ENCODE results near the gene LTBP3. TPM values are rescaled to one million over a fixed set of nuclear protein-coding genes. Genes with fewer than 3 reads are reported as not detected.

Gene LTBP3
- total and polyA plus RNA-seq, 2 of the 13 experiments (the other 11 are each of a cell fraction or from before 2014, with no cell fraction given): 12.2 to 68.1 TPM

DNA sequence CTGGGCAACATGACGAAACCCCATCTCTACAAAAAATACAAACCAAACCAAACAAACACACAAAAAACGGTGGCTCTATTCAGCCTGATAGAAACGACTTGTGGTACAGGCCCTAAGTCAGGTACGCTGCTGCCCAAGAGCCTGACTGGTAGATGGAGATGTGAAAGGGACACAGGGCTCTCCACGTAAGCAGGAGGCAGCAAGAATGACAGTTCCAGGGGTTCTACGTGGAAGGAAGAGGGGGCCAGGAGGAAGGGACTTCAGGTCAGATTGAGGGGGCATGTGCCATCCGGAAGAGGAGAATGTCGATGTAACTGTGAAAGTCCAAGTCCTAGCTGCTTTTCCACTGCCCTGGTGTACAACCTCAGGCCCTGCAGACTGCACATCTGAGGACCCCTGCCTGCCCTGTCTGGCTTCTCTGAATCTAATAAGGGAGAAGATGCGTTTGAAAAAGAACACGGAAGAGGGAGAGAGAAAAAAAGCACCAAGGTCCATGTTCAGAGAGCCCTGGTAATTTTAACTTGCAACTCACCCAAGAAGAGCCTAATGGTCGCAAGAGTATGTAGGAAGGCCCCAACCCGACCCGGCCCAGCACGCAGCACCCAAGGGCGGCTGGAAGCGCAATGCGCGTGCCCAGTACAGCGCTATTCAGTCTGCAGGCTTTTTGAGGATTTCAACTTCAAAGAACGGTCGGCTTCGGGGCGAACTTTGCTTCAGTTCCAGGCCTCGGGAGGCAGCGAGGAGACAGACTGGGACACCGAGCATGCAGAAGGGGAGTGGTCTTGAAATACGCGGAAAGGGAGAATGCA lies 11.2 kb upstream of the LTBP3 start (continued):
- TF ChIP-seq, protein P1, sequence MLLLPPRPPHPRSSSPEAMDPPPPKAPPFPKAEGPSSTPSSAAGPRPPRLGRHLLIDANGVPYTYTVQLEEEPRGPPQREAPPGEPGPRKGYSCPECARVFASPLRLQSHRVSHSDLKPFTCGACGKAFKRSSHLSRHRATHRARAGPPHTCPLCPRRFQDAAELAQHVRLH (CRISPR knock-in tag; IDR thresholded peaks at IDR 0.05; ENCODE audit: borderline replicate concordance, low read depth): no peak
- TF ChIP-seq KLF15 (CRISPR knock-in tag; IDR thresholded peaks at IDR 0.05; ENCODE audit: borderline replicate concordance) (no peak), ZSCAN20 (CRISPR knock-in tag; IDR thresholded peaks at IDR 0.05; ENCODE audit: borderline replicate concordance) (peak; percentile 58; the same call in 1 of the 2 replicates), POGZ (CRISPR knock-in tag; IDR thresholded peaks at IDR 0.05) (no peak), NFRKB (IDR thresholded peaks at IDR 0.05) (no peak), KAT8 (CRISPR knock-in tag; IDR thresholded peaks at IDR 0.05) (no peak), ZNF674 (CRISPR knock-in tag; IDR thresholded peaks at IDR 0.05; ENCODE audit: low read depth) (no peak), GATAD2A (CRISPR knock-in tag; IDR thresholded peaks at IDR 0.05) (no peak), HOXA9 (CRISPR knock-in tag; IDR thresholded peaks at IDR 0.05; ENCODE audit: borderline replicate concordance) (peak; percentile 67; the same call in 1 of the 2 replicates), HOXD1 (CRISPR knock-in tag; IDR thresholded peaks at IDR 0.05) (0 out of 2 replicates have a peak, but pooled peaks have one; percentile 28), MAZ (IDR thresholded peaks at IDR 0.05; ENCODE audit: borderline replicate concordance, low read depth, low read length) (no peak), MAZ (CRISPR knock-in tag; IDR thresholded peaks at IDR 0.05; ENCODE audit: low read depth) (no peak), HDAC6 (IDR thresholded peaks at IDR 0.05; ENCODE audit: low read depth, low read length) (no peak), ZNF232 (CRISPR knock-in tag; IDR thresholded peaks at IDR 0.05; ENCODE audit: borderline replicate concordance) (peak; percentile 42; the same call in 1 of the 2 replicates), DMAP1 (CRISPR knock-in tag; IDR thresholded peaks at IDR 0.05) (no peak; the same call in 1 of the 2 replicates), ZFP82 (CRISPR knock-in tag; IDR thresholded peaks at IDR 0.05; ENCODE audit: borderline replicate concordance) (peak; percentile 81; the same call in 1 of the 2 replicates), ZNF225 (CRISPR knock-in tag; IDR thresholded peaks at IDR 0.05) (no peak)
- TF ChIP-seq, protein P2, sequence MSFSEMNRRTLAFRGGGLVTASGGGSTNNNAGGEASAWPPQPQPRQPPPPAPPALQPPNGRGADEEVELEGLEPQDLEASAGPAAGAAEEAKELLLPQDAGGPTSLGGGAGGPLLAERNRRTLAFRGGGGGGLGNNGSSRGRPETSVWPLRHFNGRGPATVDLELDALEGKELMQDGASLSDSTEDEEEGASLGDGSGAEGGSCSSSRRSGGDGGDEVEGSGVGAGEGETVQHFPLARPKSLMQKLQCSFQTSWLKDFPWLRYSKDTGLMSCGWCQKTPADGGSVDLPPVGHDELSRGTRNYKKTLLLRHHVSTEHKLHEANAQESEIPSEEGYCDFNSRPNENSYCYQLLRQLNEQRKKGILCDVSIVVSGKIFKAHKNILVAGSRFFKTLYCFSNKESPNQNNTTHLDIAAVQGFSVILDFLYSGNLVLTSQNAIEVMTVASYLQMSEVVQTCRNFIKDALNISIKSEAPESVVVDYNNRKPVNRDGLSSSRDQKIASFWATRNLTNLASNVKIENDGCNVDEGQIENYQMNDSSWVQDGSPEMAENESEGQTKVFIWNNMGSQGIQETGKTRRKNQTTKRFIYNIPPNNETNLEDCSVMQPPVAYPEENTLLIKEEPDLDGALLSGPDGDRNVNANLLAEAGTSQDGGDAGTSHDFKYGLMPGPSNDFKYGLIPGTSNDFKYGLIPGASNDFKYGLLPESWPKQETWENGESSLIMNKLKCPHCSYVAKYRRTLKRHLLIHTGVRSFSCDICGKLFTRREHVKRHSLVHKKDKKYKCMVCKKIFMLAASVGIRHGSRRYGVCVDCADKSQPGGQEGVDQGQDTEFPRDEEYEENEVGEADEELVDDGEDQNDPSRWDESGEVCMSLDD (CRISPR knock-in tag; IDR thresholded peaks at IDR 0.05; ENCODE audit: borderline replicate concordance): 0 out of 2 replicates have a peak, but pooled peaks have one; percentile 33
- TF ChIP-seq, protein P3, sequence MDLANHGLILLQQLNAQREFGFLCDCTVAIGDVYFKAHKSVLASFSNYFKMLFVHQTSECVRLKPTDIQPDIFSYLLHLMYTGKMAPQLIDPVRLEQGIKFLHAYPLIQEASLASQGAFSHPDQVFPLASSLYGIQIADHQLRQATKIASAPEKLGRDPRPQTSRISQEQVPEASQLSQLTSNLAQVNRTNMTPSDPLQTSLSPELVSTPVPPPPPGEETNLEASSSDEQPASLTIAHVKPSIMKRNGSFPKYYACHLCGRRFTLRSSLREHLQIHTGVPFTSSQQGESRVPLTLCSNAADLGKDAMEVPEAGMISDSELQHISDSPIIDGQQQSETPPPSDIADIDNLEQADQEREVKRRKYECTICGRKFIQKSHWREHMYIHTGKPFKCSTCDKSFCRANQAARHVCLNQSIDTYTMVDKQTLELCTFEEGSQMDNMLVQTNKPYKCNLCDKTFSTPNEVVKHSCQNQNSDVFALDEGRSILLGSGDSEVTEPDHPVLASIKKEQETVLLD (CRISPR knock-in tag; IDR thresholded peaks at IDR 0.05; ENCODE audit: low read depth): no peak
- TF ChIP-seq, protein P4, sequence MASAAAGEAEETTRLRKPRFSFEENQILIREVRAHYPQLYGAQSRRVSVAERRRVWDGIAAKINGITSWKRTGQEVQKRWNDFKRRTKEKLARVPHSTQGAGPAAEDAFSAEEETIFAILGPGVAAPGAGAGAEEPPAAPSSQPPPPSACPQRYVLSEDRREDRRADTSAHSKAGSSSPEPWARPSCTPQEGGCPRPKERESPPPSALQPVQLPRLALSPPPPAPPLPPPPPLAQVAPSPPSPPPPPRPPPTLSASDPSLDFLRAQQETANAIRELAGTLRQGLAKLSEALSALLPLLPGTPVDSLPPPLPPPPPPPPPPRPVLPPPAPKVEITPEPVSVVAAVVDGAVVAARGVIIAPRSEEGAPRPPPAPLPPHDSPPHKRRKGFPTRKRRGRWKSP (CRISPR knock-in tag; IDR thresholded peaks at IDR 0.05): peak; percentile 90
- TF ChIP-seq, protein P5, sequence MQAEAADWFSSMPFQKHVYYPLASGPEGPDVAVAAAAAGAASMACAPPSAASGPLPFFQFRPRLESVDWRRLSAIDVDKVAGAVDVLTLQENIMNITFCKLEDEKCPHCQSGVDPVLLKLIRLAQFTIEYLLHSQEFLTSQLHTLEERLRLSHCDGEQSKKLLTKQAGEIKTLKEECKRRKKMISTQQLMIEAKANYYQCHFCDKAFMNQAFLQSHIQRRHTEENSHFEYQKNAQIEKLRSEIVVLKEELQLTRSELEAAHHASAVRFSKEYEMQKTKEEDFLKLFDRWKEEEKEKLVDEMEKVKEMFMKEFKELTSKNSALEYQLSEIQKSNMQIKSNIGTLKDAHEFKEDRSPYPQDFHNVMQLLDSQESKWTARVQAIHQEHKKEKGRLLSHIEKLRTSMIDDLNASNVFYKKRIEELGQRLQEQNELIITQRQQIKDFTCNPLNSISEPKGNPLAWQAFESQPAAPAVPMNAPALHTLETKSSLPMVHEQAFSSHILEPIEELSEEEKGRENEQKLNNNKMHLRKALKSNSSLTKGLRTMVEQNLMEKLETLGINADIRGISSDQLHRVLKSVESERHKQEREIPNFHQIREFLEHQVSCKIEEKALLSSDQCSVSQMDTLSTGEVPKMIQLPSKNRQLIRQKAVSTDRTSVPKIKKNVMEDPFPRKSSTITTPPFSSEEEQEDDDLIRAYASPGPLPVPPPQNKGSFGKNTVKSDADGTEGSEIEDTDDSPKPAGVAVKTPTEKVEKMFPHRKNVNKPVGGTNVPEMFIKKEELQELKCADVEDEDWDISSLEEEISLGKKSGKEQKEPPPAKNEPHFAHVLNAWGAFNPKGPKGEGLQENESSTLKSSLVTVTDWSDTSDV (CRISPR knock-in tag; IDR thresholded peaks at IDR 0.05): 0 out of 2 replicates have a peak, but pooled peaks have one; percentile 23
